HG03175 (cell line): Measurements from ENCODE around the gene KCNAB2.

Experiments used
- ATAC-seq: cut with Tn5 transposase; IDR thresholded peaks from one replicate; pipeline ENCODE4 v1.9.1; 2021; ENCODE audit warnings: mild to moderate bottlenecking, moderate library complexity; ENCODE audit not compliant: unreplicated experiment

The KCNAB2 gene

DNA sequence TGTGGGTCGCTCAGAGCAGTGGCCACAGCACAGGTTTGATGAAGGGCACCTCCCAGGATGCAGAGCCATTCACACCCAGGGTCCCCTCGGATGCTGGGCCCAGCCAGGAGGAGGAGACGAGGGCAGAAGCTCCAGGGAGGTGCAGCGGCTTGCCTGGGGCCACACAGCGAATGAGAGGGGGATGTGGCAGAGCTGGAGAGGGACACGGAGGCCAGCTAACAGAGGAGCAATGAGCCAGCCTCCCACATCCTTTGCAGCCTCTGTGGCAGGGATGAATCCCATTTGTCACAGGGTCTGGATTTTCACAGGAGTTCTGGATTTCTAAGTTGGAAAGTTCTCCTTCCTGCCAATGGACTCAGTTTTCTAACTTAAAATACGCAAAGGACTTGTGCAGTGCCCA, 98.5 kb downstream of the KCNAB2 start:
- no peak for ATAC-seq

- ATAC-seq, result no peak
Observed at GRCh38 chr1:6144647-6145395, 99.1 kb downstream of the KCNAB2 start.

GRCh38 chr1:6145396-6145750, 99.7 kb downstream of the KCNAB2 start:
- ATAC-seq, result no peak

DNA sequence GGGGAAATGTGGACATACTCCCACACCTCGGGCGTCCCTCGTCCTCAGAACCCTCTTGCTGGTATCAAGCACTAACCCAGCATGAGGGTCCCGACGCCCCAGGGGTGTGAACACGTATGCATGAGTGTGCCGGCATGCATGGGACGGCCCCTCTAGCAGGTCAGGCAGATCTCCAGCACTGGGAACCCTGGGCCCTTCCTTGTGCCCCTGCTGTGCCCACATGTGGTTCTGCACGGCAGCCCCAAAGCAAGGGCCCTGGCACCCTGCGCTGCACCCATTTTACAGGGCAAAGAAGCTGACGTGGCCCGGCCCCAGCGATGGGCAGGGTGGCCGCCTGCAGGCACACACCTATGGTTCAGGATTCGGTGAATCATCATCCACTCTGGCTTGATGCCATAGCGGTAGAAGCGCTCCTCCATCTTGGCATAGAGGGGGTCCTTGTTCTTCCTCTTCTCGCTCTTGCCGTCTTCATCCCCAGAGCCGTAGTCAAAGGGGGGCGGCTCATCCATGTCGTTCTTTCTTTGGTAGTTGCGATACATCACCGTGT, 100.2 kb downstream of the KCNAB2 start:
- no peak for ATAC-seq

DNA sequence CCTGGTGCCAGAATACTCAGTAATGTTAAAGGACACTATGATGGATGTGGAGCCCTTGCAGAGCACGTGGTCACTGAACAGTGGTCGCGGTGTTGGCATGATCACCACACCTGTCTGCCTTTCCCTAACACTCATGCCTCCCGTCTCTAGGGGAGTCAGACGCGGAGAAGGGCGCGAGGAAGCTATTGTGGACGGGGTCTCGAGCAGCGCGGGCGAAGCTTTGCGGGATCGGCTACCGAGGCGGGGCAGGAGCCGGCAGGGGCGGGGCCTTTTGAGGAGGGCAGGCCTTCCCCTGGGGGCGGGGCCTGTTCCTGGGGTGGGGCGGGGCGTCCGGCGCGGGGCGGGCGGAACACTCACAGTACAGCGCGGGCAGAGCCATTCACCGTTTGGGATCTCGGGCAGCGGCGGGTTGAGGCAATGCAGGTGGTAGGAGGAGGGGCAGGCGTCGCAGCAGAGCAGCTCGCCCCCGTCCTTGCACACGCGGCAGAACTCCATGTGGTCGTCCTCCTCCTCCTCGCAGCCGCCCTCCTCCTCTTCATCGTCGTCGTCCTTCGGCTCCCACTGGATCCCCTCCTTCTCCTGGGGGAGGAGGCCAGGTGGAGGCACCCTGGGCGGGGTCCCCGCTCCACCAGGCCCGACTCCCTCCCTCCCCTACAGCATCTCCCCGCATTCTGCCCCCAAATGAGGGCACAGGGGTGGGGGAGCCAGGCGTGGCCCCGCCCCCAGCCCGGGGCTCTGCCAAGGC, 103.0 kb downstream of the KCNAB2 start:
- no peak for ATAC-seq

GRCh38 chr1:6149597-6149996, 103.9 kb downstream of the KCNAB2 start:
- no peak for ATAC-seq

DNA sequence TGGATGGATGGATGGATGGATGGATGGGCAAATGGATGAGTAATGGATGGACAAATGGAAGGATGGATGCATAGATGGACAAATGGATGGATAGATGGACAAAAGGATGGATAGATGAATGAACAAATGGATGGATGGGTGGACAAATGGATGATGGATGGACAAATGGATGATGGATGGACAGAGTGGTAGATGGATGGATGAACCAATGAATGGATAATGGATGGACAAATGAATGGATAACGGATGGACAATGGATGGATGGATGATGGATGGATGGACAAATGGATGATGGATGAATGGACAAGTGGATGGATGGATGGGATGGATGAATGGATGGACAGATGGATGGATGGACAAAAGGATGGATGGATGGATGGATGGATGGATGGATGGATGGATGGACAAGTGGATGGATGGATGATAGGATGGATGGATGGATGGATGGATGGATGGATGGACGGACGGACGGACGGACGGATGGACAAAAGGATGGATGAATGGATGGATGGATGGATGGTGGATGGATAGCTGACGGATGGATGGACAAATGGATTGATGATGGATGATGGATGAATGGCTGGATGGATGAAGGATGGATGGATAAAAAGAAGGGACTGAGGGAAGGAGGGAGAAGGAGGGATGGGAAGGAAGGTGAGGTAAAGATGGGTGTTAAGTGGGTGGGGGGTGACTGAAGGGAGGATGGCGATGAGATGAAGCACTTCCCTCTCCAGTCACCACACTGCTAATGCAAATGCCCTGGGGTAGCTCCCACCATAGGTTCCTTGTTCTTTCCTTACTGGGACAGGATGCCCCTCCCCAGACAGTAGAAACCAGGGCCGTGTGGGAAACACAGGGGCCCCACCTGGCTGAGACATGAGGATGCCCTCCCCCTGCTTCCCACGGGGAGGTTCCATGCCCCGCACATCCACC, 104.6 kb downstream of the KCNAB2 start:
- no peak for ATAC-seq
